Osteoblast (primary cell): ENCODE results near the gene SOX6. TPM values are rescaled to one million over a fixed set of nuclear protein-coding genes. Genes with fewer than 3 reads are reported as not detected.

Experiments used
- DNase-seq: peaks from one replicate; pipeline ENCODE4 v3.0.0; 2011; ENCODE audit warnings: low spot score, mixed read lengths; ENCODE audit not compliant: insufficient read length; ENCODE audit errors: missing footprints
- H2AFZ ChIP-seq: 2 replicates; pipeline ENCODE4 v1.6.0; 2011; ENCODE audit warnings: mild to moderate bottlenecking, low read length
- H3K27ac ChIP-seq: 2 replicates; pipeline ENCODE4 v1.5.1; 2011; ENCODE audit warnings: mild to moderate bottlenecking, low read depth, low read length, moderate library complexity
- H3K27me3 ChIP-seq: 2 replicates; pipeline ENCODE4 v1.6.0; 2012; ENCODE audit warnings: mild to moderate bottlenecking, control low read depth, inconsistent platforms, low read length, moderate library complexity; ENCODE audit not compliant: insufficient read depth
- H3K36me3 ChIP-seq: 2 replicates; pipeline ENCODE4 v1.5.1; 2011; ENCODE audit warnings: mild to moderate bottlenecking, low read length, control low read depth, moderate library complexity; ENCODE audit not compliant: insufficient read depth
- H3K4me1 ChIP-seq: 2 replicates; pipeline ENCODE4 v1.5.1; 2011; ENCODE audit warnings: mild to moderate bottlenecking, low read length, control low read depth, moderate library complexity; ENCODE audit not compliant: insufficient read depth
- H3K4me2 ChIP-seq: 2 replicates; pipeline ENCODE4 v1.6.0; 2011; ENCODE audit warnings: mild to moderate bottlenecking, low read length; ENCODE audit not compliant: insufficient read depth
- H3K4me3 ChIP-seq: fragments of 200-600 bp; sonication (generic); 3 replicates; pipeline ENCODE4 v1.5.1; 2012; ENCODE audit warnings: mild to moderate bottlenecking, low read length, inconsistent platforms; ENCODE audit not compliant: insufficient read depth
- H3K79me2 ChIP-seq: 2 replicates; pipeline ENCODE4 v1.6.0; 2012; ENCODE audit warnings: mild to moderate bottlenecking, low read length, control low read depth, inconsistent platforms; ENCODE audit not compliant: insufficient read depth
- H3K9me3 ChIP-seq: 2 replicates; pipeline ENCODE4 v1.5.1; 2011; ENCODE audit warnings: low read depth, low read length, control low read depth
- H4K20me1 ChIP-seq: 2 replicates; pipeline ENCODE4 v1.6.0; 2012; ENCODE audit warnings: mild to moderate bottlenecking, low read length, control low read depth; ENCODE audit not compliant: insufficient read depth
- total RNA-seq: library from RNA; depleted of rRNA; stranded (reverse); fragments of >200 nt; gene quantifications from 2 replicates; pipeline ENCODE4 v1.2.3, GENCODE V29; 2012
- TF ChIP-seq, protein P1 (sequence below): IDR thresholded peaks from 2 replicates; pipeline ENCODE4 v1.5.1; 2011; ENCODE audit warnings: mild to moderate bottlenecking, low read depth, low read length, moderate library complexity; ENCODE audit errors: extremely low read depth

Gene SOX6
- total RNA-seq, 1 donor = 3.3 TPM

DNA sequence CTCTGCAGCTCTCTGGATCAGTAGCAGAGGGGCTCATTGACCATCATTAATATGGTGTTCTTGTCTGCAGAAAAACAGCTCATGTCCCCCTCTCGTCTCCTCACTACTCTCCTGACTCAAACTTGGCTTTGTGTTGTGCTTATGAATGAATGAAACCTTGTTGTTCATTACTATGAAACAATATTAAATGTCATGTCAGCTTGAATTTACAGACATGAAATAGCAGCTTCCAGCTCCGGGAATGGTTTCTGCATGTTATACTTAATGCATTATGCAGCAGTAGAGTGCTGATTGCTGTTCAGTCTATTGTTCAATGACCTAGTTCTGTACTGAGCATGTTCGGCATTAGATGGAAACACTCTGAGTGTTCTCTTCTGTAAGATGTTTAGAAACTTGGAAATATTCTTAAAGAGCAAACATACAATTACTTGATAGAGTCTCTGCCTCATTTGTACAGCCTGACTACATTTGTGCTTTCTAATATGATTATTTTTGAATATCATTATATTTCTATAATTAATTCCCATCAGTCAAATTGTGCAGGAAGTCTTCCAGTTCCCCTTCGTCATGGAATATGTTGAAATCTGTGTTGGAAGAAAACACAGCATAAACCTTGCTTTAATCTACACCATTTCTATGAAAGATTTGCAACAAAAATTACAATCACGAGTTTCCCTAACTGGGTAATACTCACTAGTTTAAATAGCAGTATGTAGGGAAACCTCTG, 340.4 kb downstream of the SOX6 start:
- H3K27ac ChIP-seq = no peak overlapping the region
- H3K4me2 ChIP-seq = no peak overlapping the region
- no peaks in the 10 kb centered on the region for H3K36me3 ChIP-seq
- TF ChIP-seq, protein P1, sequence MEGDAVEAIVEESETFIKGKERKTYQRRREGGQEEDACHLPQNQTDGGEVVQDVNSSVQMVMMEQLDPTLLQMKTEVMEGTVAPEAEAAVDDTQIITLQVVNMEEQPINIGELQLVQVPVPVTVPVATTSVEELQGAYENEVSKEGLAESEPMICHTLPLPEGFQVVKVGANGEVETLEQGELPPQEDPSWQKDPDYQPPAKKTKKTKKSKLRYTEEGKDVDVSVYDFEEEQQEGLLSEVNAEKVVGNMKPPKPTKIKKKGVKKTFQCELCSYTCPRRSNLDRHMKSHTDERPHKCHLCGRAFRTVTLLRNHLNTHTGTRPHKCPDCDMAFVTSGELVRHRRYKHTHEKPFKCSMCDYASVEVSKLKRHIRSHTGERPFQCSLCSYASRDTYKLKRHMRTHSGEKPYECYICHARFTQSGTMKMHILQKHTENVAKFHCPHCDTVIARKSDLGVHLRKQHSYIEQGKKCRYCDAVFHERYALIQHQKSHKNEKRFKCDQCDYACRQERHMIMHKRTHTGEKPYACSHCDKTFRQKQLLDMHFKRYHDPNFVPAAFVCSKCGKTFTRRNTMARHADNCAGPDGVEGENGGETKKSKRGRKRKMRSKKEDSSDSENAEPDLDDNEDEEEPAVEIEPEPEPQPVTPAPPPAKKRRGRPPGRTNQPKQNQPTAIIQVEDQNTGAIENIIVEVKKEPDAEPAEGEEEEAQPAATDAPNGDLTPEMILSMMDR = no peak
- H3K79me2 ChIP-seq = no peaks in the 10 kb centered on the region
- no peak overlapping the region for H3K4me3 ChIP-seq
- DNase-seq = no peak
- H3K9me3 ChIP-seq = no peaks in the 10 kb centered on the region
- no peaks in the 10 kb centered on the region for H3K4me1 ChIP-seq
- no peaks in the 10 kb centered on the region for H3K27me3 ChIP-seq
- H2AFZ ChIP-seq = no peak overlapping the region
- H4K20me1 ChIP-seq = no peaks in the 10 kb centered on the region

DNA sequence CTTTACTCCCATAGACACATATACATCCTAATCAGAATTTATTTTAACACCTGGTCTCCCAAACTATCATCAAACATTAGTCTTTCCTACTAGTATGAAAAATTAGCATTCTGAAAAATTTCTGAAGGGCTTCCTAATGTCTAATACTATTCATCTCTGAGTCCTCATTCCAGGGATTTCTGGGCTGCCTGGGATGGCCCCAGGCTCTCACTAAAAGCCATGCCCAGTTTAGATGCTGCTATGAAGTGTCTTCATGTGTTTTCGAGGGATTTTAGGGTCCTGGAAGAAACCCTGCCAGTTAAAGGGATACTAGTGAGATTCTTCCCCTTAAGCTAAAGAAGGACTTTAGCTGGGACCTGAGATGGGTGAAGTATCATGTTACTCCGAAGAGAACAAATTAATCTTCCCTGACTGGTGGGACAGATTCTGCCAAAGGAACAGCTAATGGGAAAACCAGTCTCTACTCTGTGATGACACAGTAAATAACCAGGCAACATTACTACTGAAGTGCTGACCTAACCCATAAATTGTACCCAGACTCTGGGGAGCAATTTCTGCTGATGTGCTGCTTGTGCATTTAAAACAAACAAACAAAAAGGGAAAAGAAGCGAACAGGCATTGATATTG, 342.6 kb downstream of the SOX6 start:
- Histone ChIP-seq H3K9me3 (no peaks in the 10 kb centered on the region), H3K4me2 (no peak overlapping the region), H3K27me3 (no peaks in the 10 kb centered on the region), H3K27ac (no peak overlapping the region), H3K79me2 (no peaks in the 10 kb centered on the region), H4K20me1 (no peaks in the 10 kb centered on the region), H3K36me3 (no peaks in the 10 kb centered on the region), H3K4me3 (no peak overlapping the region), H3K4me1 (no peaks in the 10 kb centered on the region), H2AFZ (no peak overlapping the region)
- TF ChIP-seq, protein P1 = no peak
- DNase-seq = no peak

GRCh38 chr11:16013242-16013641, 343.1 kb downstream of the SOX6 start:
- no peak overlapping the region for H3K4me3 ChIP-seq
- no peaks in the 10 kb centered on the region for H3K36me3 ChIP-seq
- H3K27me3 ChIP-seq = no peaks in the 10 kb centered on the region
- H3K4me2 ChIP-seq = no peak overlapping the region
- H3K27ac ChIP-seq = no peak overlapping the region
- H3K9me3 ChIP-seq = no peaks in the 10 kb centered on the region
- H3K4me1 ChIP-seq = no peaks in the 10 kb centered on the region
- no peak overlapping the region for H2AFZ ChIP-seq
- TF ChIP-seq, protein P1 = no peak
- DNase-seq = no peak
- H3K79me2 ChIP-seq = no peaks in the 10 kb centered on the region
- no peaks in the 10 kb centered on the region for H4K20me1 ChIP-seq

GRCh38 chr11:16012125-16012751, 344.1 kb downstream of the SOX6 start:
- H4K20me1 ChIP-seq = no peaks in the 10 kb centered on the region
- no peak for DNase-seq
- H3K4me1 ChIP-seq = no peaks in the 10 kb centered on the region
- H3K27ac ChIP-seq = no peak overlapping the region
- no peaks in the 10 kb centered on the region for H3K9me3 ChIP-seq
- H3K36me3 ChIP-seq = no peaks in the 10 kb centered on the region
- H3K79me2 ChIP-seq = no peaks in the 10 kb centered on the region
- TF ChIP-seq, protein P1 = no peak
- no peak overlapping the region for H2AFZ ChIP-seq
- no peak overlapping the region for H3K4me2 ChIP-seq
- H3K27me3 ChIP-seq = no peaks in the 10 kb centered on the region
- H3K4me3 ChIP-seq = no peak overlapping the region
